HG03064 (cell line): ENCODE data around the gene TSPOAP1.

ENCODE experiments used
- ATAC-seq: cut with Tn5 transposase; IDR thresholded peaks from one replicate; pipeline ENCODE4 v1.9.1; 2021; ENCODE audit warnings: low read depth; ENCODE audit not compliant: unreplicated experiment

TSPOAP1 gene

GRCh38 chr17:58319173-58320162 is 9.1 kb downstream of the TSPOAP1 start:
- no peak for ATAC-seq

GRCh38 chr17:58318627-58319172 is 9.9 kb downstream of the TSPOAP1 start:
- no peak for ATAC-seq

GRCh38 chr17:58318065-58318481 is 10.5 kb downstream of the TSPOAP1 start:
- ATAC-seq = no peak

GRCh38 chr17:58317421-58318064 is 11.1 kb downstream of the TSPOAP1 start:
- ATAC-seq = no peak

GRCh38 chr17:58316260-58316960 is 12.2 kb downstream of the TSPOAP1 start:
- no peak for ATAC-seq

- ATAC-seq = no peak
Observed at GRCh38 chr17:58315750-58316149, 12.8 kb downstream of the TSPOAP1 start.

- no peak for ATAC-seq
Observed at GRCh38 chr17:58315281-58315711, 13.3 kb downstream of the TSPOAP1 start.

- ATAC-seq = no peak
Observed at GRCh38 chr17:58314706-58315015, 13.9 kb downstream of the TSPOAP1 start.

- ATAC-seq = no peak
Observed at GRCh38 chr17:58313815-58314705, 14.5 kb downstream of the TSPOAP1 start.

GRCh38 chr17:58312829-58313228 is 15.8 kb downstream of the TSPOAP1 start:
- ATAC-seq = no peak

- no peak for ATAC-seq
Observed at GRCh38 chr17:58312021-58312630, 16.5 kb downstream of the TSPOAP1 start.

GRCh38 chr17:58311429-58311894 is 17.1 kb downstream of the TSPOAP1 start:
- no peak for ATAC-seq

- ATAC-seq = no peak
Observed at GRCh38 chr17:58310511-58311428, 17.8 kb downstream of the TSPOAP1 start.

- ATAC-seq = no peak
Observed at GRCh38 chr17:58309918-58310259, 18.7 kb downstream of the TSPOAP1 start.

GRCh38 chr17:58308985-58309917 is 19.3 kb downstream of the TSPOAP1 start:
- no peak for ATAC-seq

GRCh38 chr17:58308173-58308984 is 20.2 kb downstream of the TSPOAP1 start:
- no peak for ATAC-seq
